ENCODE results near the gene METTL21C.
A peak's percentile ranks its signal among the peaks of the same experiment; 100 is the strongest.

Gene METTL21C

GRCh38 chr13:102708211-102708610 lies 13.4 kb upstream of the METTL21C start (continued):
- TF ChIP-seq PRDM10 (tag by site-specific recombination; IDR thresholded peaks at IDR 0.05) (no peak), ZNF302 (tag by site-specific recombination; IDR thresholded peaks at IDR 0.05; ENCODE audit: low read depth) (no peak), ZIC2 (tag by site-specific recombination; IDR thresholded peaks at IDR 0.05) (no peak), ZNF223 (tag by site-specific recombination; IDR thresholded peaks at IDR 0.05) (no peak), ZNF610 (tag by site-specific recombination; IDR thresholded peaks at IDR 0.05; ENCODE audit: borderline replicate concordance) (no peak)

- H3K9me3 ChIP-seq (ENCODE audit: control insufficient read depth, insufficient read depth, low read depth, low read length) = no peaks in the 10 kb centered on the region
- peak; percentile 73 for TF ChIP-seq ZSCAN16 (tag by site-specific recombination; IDR thresholded peaks at IDR 0.05)
- peak; percentile 59 for TF ChIP-seq ZNF629 (tag by site-specific recombination; IDR thresholded peaks at IDR 0.05)
- peak; percentile 31; the same call in 1 of the 2 replicates for TF ChIP-seq PRDM10 (tag by site-specific recombination; IDR thresholded peaks at IDR 0.05)
- TF ChIP-seq ZNF660 (tag by site-specific recombination; IDR thresholded peaks at IDR 0.05) = peak; percentile 69
- TF ChIP-seq OSR2 (tag by site-specific recombination; IDR thresholded peaks at IDR 0.05) = peak; percentile 63
- no peak for TF ChIP-seq ZNF785 (tag by site-specific recombination; IDR thresholded peaks at IDR 0.05)
- TF ChIP-seq INSM2 (tag by site-specific recombination; IDR thresholded peaks at IDR 0.05) = 0 out of 2 replicates have a peak, but pooled peaks have one; percentile 27
- peak; percentile 52 for TF ChIP-seq PRDM1 (tag by site-specific recombination; IDR thresholded peaks at IDR 0.05)
- TF ChIP-seq ZNF394 (tag by site-specific recombination; IDR thresholded peaks at IDR 0.05; ENCODE audit: borderline replicate concordance) = peak; percentile 54
- 0 out of 2 replicates have a peak, but pooled peaks have one; percentile 6 for TF ChIP-seq ZNF184 (tag by site-specific recombination; IDR thresholded peaks at IDR 0.05)
- no peak for TF ChIP-seq ZFP69B (tag by site-specific recombination; IDR thresholded peaks at IDR 0.05)
- 0 out of 2 replicates have a peak, but pooled peaks have one; percentile 30 for TF ChIP-seq PRDM6 (tag by site-specific recombination; IDR thresholded peaks at IDR 0.05)
- TF ChIP-seq ZNF530 (tag by site-specific recombination; IDR thresholded peaks at IDR 0.05; ENCODE audit: low read depth) = no peak
- TF ChIP-seq ZNF366 (tag by site-specific recombination; conservative IDR thresholded peaks at IDR 0.05) = peak; percentile 48
- peak; percentile 82 for TF ChIP-seq SP7 (tag by site-specific recombination; IDR thresholded peaks at IDR 0.05)
- TF ChIP-seq GFI1B (tag by site-specific recombination; IDR thresholded peaks at IDR 0.05) = 0 out of 2 replicates have a peak, but pooled peaks have one; percentile 26
- no peak for TF ChIP-seq ZNF585B (tag by site-specific recombination; IDR thresholded peaks at IDR 0.05)
- TF ChIP-seq ZBTB17 (tag by site-specific recombination; IDR thresholded peaks at IDR 0.05) = 0 out of 2 replicates have a peak, but pooled peaks have one; percentile 27
- peak; percentile 83 for TF ChIP-seq ZEB2 (tag by site-specific recombination; IDR thresholded peaks at IDR 0.05)
- TF ChIP-seq MEIS1 (CRISPR knock-in tag; IDR thresholded peaks at IDR 0.05; ENCODE audit: borderline replicate concordance) = no peak
- no peak overlapping the region for H3K27ac ChIP-seq (ENCODE audit: extremely low read depth, low read depth, low read length)
- ChIA-PET CTCF (no interaction called here), POLR2A (interaction anchor here (0.9 kb wide), 2 partner anchors 66 to 93 kb away, joined by 3 to 4 read pairs; partner anchors contain the start of gene TEX30)
- peaks cover 14% of the 10 kb centered on the region for H3K4me1 ChIP-seq (ENCODE audit: control insufficient read depth, insufficient read depth, low read length)
- no peaks in the 10 kb centered on the region for H3K36me3 ChIP-seq (ENCODE audit: control insufficient read depth in 2 of 2, insufficient read depth in 1 of 2, low read length in 2 of 2)
- no peak overlapping the region for H3K4me3 ChIP-seq (ENCODE audit: low read depth, low read length)
These were observed 12.6 kb upstream of the METTL21C start for GRCh38 chr13:102707467-102707866.

All from HEK293 (cell line).